GM21360 (cell line): Measurements from ENCODE around the gene CNPY1.
"Not testable (repeated sequence)": the region's sequence is repeated elsewhere in the genome, so short reads cannot be mapped to it uniquely, and the experiment has no call there.

ENCODE experiments used
- ATAC-seq: cut with Tn5 transposase; IDR thresholded peaks from one replicate; pipeline ENCODE4 v1.9.1; 2021; ENCODE audit warnings: mild to moderate bottlenecking, moderate library complexity; ENCODE audit not compliant: unreplicated experiment

CNPY1 gene

DNA sequence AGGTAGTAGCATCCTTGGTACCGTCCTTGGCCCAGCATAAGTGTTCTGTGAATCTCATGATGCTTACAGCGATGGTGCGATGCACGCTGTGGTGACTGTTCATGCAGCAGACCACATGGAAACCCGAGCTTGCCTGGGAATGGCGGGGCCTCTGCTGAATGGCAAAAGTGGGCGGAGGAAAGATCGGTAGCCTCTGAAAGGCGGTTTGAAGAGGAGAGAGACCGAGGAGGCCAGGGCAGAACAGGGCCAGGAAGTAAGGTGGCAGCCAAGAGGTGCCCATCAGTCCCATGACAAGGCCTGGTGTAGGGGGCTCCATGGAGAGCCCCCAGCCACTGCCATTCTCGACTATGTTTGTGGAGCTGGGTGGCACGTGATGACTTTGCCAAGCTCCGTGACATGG lies 33.2 kb upstream of the CNPY1 start:
- no peak for ATAC-seq

DNA sequence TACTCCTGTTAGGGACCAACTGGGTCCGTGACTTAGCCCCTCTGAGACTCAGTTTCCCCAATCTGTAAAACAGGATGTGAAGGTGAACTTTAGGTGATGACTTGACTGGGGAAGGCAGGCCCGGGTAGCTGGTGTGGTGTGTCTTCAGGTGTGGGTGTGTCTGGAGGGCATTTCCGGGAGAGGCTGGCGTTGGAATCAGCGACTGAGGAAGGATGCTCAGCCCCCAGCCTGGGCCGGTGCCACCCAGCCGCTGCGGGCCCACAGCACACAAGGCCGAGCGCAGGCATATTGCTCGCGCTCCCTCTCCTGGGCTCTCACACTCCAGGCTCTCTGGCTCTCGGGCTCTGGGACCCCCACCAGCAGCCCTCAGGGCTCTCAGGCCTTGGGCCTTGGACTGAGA lies 31.7 kb upstream of the CNPY1 start:
- no peak for ATAC-seq

DNA sequence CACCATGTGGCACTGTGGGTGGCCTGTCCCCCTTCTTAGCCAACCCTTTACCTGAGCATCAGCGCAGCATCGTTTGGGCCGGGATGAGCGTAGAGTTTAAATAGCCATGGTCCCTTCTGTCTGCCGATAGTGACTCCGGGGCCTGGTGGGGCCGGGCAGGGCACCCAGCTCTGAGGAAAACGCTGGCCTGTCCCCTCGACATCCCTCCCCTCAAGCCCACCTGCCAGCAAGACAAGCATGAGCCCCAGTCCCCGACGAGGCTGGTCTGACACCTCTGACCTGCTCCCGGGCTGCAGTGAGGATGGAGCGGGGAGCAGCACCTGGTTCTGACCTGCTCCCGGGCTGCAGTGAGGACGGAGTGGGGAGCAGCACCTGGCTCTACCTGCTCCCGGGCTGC lies 31.1 kb upstream of the CNPY1 start:
- no peak for ATAC-seq

DNA sequence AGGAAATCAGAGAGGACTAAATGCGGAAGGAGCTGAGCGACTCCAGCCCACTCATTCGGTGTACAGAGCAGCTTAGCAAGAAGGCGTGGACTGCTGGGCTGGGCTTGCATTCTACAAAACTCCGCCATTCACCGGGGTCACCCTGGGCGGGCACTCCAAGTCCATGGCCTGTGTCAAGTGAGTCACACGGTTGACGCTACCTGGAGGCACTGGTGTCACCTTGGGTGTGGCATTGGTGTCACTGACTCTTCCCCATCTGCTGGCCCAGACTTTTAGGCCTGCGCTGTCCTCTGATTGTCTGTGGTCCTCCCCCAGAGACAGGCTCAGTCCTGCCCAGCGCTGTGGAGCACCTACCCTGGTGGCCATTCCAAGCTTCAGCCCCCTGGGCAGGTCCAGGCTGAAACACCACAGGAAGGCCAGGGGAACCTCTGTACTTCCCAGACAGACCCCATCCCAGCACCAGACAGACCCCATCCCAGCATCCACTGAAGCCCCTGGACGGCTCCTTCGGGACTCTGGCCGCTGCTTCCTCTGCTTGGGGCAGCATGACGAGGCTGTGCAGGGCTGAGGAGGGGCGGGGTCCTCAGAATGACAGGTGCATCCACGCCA lies 30.6 kb upstream of the CNPY1 start:
- ATAC-seq = no peak

DNA sequence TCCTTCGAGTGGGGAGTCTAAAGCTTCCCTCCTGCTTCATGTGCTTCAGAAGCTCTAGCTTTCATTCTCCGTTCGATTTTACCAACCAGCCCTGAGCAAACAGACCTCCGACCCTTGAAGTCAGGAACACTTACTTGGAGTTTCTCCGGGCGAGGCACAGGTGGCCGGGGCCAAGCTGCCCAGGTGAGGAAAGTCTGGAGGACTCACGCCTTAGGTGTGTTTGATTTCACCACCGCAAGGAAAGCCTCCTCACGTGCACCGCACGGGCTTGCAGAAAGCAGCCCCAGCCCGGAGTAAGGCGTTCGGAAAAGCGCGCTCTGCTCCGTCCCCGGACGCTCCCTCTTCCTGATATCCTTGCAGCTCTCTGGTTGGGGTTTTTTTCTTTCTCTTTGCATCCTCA lies 30.1 kb upstream of the CNPY1 start:
- ATAC-seq = no peak

DNA sequence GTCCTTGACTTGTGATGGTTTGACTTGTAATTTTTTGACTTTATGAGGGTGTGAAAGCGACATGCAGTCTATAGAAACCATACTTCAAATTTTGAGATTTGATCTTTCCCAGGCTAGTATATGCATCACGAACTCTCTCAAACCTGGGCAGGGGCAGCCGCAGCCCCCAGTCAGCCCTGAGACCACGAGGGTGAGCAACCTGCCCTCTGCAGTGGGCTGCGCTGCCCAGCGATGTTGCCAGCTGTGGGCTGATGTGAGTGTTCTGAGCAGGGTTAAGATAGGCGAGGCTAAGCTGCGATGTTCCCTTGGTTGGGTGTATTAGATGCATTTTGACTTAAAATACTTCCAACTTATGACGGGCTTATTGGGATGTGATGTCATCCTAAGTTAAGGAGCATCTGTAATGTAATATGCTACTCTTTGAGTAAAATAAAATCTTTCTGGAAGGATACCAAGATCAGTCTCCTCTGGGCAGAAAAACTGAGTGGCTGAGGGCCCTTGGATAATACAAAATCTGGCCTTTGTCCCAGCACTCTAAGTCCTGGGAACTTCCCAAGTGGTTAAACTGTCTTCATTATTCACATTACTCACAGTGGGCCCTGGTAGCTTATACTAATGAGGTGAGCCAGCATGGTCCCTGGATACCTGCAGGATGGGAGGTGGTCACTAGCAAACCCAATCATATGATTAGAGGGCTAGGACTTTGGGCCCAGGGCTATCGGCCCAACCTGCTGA lies 28.4 kb upstream of the CNPY1 start:
- no peak for ATAC-seq

DNA sequence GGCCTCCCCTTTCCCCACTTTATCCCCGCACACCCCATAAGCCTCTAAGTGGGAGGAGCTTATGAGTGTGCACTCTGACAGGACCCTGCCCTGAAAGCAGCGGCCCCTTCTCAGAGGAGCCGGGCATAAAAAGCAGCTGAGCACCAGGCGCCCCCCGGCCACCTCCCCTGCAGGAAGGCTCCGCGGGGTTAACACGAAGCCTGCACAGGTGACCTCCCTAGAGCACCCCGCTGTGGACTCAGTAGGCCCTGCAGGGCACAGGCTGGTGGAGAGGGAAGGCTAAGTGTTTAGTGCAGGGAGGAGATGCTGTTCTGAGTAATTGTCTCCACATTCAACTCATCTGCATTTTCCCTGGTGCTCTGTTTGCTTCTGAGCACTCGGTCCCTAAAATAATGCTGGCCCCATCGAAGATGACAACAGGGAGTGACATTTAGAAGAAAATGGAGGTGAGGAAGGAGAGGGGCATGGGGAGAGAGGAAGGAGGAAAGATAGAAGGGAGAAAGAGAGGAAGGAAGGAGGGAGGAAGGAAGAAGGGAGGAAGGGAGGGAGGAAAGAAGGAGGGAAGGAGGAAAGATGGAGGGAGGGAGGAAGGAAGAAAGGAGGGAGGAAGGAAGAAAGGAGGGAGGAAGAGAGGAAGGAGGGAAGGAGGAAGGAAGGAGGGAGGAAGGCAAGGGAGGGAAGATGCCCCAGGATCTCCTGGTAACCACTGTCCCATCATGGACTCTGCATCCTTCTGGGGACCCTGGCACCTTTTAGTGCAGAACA lies 25.4 kb upstream of the CNPY1 start:
- no peak for ATAC-seq

DNA sequence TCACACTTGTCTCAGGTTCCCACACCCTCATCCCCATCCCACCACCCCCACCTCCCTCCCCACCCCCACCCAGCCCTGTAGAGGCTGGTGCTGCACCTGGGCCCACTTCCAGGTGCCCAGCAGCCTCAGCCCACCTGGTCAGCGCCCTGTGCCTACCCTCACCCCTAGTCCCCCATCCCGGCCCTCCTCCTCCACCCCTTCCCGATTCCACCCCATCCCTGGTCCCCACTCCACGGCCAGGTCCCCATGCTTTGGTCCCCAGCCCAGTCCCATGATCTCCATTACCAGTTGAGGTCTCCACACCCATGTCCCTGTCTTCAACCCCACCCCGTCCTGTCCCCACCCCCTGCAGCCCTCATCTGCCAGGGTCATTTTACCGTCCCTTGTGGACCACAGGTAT lies 24.6 kb upstream of the CNPY1 start:
- ATAC-seq = no peak

DNA sequence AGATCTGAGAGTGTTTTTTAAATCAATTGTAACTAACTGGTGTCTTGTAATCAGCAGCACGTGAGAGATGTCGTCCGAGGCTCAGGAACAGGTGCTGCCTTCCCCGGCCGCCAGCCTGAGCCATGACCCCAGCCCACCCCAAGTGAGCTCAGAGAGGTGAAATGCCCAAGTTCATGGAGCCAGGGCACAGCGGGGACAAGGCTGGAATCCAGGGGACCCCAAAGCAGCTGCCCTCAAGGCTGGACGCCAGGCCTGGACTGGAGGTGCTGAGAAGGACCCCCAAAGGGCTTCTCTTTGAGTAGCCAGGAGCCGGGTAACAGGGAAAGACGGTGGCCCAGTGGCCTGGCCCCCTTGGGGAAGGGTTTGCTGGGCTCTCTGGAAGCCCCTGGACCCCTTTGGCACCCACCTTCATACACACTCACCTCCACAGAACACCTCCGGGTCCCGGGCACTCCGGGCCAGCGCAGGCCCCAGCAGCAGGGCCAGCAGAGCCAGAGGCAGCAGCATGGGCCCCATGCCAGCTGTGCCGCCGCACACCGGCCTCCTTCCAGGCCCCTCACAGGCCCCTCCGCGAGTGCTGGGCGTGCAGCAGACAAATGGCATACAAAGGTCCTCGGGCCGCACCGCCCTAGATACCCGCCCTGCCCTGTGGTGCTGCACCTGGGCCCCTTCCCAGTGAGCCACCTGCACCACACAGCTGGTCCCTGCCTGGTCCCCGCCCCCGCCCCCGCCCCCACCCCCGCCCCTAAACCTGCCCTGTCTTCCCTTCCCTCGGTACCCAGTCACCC lies 24.0 kb upstream of the CNPY1 start:
- ATAC-seq = no peak

DNA sequence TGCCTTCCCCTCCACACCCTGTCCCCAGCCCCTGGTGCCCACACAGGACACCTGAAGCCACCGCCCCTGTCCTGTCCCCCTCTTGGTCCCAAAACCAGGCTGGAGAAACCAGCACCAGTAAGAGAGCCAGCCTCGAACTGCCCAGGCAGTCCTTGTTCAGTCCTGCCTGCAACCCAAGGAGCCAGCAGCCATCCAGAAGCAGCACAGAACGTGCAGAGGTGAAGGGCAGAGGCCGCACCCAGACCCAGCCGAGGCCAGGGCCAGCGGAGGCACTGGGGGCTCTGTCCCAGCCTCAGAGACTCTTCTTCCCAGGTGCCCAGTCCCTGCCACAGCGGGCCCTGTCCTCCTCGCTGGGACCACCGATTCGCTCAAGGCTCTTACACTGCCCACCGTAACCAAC lies 23.3 kb upstream of the CNPY1 start:
- ATAC-seq = no peak

DNA sequence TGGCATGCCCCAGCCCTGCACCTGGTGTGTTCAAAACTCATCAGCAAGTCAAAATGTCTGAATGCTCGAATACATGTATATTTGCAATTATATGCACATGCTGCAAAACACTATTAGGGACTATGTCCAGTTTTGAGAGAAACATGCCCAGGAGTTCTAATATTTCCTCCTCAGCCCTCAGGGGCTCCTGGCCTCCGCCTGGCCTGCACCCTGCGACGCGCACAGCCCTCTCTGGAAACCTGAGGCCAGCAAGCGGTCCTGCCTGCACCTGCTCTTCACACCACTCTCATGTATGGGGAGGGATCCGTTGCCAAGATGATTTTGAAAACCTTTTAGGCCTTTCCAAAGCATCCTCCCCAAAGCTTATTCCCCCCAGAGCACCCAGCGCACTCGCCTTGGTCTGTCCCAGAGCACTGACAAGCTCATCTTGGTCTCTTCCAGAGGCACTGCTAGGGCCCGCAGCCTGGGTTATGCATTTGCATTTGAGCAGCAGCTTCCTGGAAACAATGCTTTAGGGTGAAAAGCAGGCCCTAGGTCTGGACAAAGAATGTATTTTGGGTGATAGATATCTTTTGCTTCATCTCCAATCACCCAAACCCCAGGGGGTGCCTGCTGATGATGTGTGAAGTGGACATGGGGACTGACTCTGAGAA lies 22.6 kb upstream of the CNPY1 start:
- ATAC-seq = no peak

DNA sequence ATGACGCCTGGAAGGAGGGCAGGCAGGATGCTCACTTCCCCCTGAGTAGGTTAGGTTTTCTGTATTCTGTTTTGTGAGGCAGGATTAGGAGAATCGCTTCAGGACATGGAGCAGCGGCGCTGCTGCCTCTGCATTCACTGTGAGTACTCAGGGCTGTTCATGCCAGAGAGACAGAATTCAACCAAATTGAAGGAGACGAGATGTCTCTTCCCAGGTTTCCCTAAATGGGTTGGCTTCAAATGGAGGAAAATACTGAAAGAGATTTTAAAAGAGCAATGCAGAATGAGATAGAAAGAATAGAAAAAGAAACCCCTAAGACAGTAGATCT lies 21.9 kb upstream of the CNPY1 start:
- ATAC-seq = no peak

DNA sequence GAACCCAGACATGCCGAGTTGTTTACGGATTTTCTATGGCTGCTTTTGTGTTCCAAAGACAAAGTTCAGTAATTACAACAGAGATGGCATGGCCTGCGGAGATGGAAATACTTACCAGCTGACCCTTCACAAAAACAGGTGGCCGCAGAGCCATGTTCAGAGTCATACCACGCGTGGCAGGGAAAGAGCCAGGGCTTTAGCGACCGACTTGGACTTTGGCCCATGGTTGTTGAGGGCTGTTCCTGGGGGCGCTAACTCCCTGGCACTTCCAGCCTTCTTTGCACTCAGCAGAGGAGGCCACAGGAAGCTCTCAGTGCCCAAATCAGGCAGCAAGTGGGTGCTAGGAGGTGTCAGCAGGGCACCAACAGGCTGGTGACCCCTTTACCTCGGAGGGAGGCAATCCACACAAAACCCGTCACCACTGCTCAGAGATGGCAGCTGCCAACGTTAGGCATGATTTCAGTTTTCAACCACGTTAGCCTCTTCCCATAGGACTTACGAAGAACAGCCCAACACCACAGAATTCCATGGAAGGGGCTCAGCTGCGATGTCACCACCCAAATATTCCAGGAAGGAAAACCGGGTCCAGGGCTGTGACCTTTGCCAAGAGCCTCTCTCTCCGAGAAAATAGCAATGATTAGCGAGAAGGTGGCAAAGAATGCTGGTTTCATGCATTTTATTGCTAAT lies 21.4 kb upstream of the CNPY1 start:
- no peak for ATAC-seq

DNA sequence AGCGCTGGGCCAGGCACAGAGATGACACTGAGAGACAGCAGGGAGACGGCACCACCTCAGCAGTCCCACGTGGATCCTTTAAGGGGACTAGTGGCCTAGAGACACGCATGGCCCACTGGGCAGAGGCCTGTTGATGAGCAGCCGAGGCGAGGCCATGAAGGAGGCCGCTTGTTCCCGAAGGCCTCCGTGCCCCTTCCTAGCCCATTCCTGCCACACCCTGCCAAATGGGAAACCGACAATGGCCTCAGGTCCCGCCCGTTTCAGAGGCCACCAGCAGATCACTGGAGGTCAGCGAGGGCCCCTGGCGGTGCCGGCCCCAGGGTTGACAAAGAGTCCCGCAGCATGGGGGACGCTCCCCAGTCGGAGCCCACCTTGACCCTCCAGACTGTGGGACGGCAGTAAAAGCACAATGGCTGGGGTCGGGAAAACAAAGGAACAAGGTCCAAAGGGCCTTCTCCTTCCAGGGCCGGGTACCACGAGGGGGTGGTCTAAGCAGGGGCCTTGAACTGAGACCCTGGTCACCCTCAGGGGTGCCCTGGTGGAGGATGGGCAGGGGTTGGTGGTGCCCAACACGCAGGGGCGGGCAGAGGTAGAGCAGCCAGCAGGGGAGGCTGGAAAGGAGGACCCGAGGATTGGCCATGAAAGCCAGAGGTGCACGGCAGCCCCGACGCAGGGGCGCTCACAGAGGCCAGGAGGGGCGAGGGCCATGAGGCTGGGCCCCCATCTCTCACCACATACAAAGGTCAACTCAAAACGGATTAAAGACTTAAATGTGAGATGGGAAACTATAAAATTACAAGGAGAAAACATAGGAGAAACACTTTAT lies 19.9 kb upstream of the CNPY1 start:
- ATAC-seq = no peak

DNA sequence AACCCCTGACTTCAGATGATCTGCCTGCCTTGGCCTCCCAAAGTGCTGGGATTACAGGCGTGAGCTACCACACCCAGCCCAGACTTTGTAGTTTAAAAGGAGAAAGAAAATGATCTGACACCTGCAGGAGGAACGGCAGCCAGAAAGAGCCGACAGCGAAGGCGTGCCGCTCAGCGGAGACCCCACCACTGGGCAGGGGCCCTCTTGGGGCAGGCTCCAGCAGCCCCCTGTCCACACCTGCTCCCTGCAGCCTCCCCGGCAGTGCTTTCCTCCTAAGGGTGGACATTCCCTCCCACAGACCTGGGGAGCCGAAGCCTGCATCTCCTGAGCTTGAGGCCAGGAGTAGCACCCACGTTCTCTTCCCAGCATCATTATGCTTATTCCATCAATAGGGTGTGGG lies 19.2 kb upstream of the CNPY1 start:
- no peak for ATAC-seq

DNA sequence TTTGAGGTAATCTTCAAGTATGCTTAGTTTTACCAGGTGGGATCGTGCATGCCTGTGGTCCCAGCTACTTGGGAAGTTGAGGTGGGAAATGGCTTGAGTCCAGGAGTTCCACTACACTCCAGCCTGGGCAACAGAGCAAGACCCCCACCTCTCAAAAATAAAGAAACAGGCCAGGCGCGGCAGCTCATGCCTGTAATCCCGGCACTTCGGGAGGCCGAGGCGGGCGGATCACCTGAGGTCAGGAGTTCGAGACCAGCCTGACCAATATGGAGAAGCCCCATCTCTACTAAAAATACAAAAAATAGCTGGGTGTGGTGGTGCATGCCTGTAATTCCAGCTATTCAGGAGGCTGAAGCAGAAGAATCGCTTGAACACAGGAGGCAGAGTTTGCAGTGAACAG lies 16.6 kb upstream of the CNPY1 start:
- not testable (repeated sequence) for ATAC-seq

DNA sequence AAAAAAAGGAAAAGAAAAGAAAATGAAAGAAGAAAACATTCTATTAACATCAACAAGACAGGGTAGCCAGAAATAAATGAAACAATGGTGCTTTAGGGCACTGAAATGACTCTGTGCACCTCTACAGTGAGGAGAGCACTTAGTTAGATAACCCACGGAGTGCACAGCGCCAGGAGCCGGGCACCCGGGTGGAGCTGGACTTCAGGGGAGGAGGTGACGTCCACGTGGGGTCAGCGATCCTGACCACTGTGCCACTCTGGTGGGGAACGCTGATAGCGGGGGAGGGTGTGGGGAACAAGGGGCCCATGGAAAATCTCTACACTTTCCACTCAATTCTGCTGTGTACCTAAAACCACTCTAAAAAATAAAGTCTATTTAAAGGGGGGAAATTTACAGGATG lies 15.7 kb upstream of the CNPY1 start:
- ATAC-seq = no peak

DNA sequence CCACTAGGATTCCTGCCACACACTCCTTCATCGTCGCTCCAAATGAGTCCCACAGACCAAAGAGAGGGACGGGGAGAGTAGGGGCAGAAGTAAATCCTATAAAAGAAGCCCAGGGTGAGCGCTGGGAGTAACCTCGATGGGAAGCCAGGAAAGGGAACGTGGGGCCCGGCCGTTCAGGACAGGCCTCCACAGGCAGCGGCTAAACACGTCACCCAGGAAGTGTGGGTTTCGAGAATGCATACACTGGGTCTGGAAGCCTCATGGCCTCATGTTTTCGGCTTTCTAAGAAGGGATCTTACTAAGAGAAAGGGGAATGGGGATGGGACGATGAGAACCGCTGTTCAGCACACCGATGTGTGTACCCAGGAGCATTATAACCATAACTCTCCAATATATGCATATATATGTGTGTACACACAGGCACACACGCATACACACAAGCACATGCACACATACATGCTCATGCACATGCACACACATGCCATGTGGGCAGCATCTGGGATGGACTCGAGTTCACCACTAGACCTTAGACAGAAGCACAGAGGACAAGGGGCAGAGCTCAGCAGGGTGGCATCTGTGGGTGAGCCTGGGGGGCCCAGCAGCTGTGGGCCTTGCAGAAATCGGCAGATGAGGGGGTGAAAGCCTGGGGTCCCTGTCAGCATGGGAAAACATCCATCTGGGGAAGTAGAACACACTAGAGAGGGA lies 14.8 kb upstream of the CNPY1 start:
- no peak for ATAC-seq
